ENCODE results near the gene ZNF609.
"Not testable (repeated sequence)": the region's sequence is repeated elsewhere in the genome, so short reads cannot be mapped to it uniquely, and the experiment has no call there.

Gene ZNF609

DNA sequence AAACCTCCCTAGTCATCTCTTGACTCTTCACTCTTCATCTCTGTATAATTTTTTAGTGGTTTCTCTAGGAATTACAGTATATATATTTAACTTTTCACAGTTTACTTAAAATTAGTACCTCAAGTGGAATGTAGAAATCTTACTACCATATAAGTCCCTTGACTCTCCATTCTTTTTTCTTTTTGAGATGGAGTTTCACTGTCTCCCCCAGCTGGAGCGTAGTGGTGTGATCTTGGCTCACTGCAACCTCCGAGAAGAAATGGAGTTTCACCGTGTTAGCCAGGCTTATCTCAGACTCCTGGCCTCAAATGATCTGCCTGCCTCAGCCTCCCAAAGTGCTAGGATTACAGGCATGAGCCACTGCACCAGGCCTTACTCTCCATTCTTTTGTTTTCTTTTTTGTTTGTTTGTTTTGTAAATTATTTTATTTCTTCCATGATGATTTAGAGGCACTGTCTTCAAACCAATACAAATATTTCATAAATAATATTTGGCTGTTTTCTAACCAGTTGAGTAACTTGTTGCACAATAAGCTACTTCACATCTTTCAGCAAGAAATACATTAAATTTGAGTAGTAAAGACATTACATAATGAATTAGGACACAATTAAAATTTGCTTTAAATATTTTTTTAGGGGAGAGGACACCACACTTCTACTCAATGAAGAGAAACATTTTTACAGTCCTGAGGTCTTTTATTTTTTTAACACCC, 170.2 kb downstream of the ZNF609 start:
- DNase-seq, result no peak

DNA sequence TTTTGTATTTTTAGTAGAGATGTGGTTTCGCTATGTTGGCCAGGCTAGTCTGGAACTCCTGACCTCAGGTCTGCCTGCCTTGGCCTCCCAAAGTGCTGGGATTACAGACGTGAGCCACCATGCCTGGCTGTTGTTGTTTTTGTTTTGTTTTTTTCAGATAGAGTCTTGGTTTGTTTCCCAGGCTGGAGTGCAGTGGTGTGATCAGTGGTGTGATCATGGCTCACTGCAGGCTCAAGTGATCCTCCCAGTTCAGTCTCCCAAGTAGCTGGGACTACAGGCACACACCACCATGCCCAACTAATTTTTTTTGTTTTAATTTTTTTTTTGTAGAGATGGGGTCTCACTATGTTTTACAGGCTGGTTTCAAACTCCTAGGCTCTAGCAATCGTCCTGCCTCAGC, 172.3 kb downstream of the ZNF609 start:
- not testable (repeated sequence) for DNase-seq

- DNase-seq, result peak in 1 of 2 experiments; percentile 9
Observed at GRCh38 chr15:64633332-64633731, 173.0 kb downstream of the ZNF609 start.

DNA sequence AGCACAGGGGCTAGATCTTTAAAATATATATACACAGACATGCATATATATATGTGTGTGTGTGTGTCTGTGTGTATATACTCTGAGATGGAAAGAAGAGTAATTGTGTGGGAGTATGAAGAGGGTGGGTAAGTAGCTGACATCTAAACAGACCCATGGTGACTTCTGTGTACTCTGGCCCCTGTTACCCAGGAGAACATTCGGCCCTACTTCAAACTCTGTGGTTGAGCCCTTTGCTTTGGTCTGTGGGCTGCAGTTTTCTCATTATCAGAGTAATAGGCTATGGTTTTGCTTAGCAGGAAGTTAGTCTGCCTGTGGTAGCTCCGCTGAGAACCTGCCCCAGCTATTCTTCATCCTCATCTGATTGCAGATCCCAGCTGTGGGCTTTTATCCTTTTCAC, 173.6 kb downstream of the ZNF609 start:
- no peak for DNase-seq

DNA sequence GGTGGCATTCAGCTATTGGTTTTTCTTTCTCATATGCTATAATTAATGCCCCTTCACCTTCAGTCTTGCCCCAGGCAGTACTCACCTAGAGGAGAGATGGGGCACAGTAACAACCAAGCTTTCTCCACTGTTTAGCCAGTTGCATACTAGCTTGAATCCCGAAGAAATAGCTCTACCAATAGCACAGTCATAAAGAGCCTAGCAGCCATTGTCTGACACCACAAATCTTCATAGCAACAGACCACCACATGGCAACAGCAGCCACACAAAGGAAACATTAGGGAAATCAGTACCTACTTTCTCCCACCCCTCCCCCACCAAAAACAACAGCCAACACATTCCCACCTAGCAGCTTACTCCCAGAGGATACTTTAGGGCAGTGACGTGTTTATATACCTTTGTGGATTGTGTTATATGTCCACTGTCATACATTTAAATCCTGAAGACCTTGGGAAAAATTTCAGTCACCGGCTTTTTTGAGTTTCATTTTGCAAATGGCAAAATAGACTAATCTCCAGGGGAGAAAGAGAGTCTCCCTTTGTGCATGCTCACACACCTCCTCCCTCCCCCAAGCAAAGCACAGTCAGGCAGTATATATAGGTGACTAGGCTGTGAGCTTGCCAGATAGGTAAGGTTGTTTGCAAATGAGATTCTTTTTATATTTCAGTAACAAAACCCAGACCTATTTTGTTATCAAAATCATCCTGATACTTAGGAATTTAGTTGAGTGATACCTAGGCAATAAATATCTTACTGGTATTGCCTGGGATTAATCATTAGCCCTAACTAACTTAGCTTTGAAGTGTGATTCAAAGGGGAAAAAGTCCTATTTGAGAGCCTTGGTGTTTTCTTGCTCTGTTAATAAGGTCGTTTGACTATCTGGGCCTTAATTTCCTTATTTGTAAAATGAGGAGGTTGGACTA, 174.5 kb downstream of the ZNF609 start:
- DNase-seq, result peak in 1 of 2 experiments; percentile 31

DNA sequence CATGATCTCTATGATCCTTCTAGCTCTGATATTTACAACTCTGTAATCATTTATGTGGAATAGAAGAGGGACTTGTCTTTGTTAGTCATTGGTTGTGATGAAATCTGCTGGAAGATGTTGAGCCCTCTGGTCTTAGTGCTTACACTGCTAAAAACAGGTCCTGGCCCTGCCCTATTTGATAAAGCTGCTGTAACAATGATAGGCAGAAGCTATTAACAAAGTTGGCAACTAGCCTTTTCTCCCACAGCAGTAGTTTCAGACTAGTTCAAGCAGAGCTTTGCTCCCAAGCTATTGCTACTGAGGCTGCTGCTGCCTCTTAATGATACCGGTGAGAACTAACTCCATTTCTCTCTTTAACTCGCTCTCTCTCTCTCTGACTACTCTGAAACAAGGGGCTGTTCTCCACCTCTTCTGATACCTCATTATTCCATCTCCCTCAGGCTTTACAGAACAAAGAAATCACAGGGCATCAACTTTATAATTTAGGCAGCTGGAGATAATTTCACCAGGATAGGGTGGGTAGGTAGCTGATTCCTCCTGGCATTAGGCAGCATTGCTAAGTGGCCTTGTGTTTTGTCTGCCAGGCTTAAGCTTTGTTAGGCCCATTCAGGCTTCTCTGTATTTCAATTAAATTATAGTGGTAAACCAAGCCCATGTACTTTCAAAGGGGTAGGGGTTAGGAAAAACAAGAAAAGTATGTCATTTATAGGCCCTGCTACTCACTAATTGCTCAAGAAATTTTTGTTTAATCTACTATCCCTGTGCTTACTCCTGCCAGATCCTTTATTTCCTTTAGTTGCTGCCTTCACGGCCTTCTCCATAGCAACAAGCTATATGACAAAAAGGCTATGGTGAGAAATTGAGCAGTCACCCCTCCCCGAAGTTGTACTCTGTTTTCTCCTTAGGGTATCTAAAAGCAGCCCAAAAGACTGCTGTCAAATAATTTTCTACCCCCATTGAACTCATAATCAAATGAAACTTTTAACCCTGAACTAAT, 175.4 kb downstream of the ZNF609 start:
- no peak for DNase-seq

DNA sequence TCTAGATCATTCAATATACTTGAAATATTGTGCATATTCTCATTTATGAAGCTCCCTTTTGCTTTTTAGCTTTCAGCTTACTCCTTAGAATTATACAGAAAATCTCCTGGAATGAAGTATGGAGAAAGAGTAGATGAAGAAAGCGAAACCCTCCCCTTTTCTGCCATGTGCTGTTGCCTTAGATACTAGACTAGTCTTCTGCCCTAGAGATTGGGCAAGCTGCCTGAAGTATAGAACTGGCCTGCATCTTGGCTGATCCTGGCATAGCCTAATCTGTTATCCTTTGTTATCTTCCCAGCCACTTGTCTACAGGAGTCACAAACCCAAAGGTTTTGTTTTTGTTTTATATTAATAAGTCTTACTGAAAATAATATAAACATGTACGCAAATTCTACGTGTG, 176.2 kb downstream of the ZNF609 start:
- DNase-seq, result no peak

GRCh38 chr15:64637412-64637811, 177.0 kb downstream of the ZNF609 start:
- no peak for DNase-seq

GRCh38 chr15:64639744-64640143, 179.4 kb downstream of the ZNF609 start:
- not testable (repeated sequence) for DNase-seq

DNA sequence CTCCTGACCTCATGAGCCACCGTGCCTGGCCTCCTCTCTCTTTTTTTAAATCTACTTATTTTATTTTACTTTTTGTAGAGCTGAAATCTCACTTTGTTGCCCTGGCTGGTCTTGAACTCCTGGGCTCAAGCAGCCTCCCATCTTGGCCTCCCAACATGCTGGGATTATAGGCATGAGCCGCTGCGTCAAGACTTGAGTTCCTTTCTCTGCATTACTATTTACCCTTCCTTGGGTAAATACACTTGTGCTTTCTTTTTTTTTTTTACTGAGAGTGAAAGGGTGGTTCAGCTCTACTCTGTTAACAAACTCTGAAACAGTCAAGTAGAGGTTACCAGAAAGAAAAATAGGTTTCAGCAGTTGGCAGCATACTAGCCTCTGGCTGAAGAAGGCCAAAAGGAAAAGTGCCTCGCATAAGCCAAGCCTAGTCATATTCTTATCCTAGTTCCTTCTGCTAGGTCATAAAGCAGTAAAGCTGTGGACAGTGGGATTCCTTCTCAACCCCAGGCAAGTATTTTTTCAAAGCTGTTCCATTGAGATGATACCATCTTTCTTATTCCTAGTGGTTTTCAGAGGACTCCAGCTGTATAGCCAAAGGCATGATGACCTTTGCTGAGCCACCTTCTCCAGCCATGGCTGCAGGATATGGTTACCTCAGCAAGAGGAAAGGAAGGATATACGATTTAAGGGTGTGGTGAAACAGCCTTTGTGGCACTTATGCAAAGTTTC, 179.9 kb downstream of the ZNF609 start:
- no peak for DNase-seq

DNA sequence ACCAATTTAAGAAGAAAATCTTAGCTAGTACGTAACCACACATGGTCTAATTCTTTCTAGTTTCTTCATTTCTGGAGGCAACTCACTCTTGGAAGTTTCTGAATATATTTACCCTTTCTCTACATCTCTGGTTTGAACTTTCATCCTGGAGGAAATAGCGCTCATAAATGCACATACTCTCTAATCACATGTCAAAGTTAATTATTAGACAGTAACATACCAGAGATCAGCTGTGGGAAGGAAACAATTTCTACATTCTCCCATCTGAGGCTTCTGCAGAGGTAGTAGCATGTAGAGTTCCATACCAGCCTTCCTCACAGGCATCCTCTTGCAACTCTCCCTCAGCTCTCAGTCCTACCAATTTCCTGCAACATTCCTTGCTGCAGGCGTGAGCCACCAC, 182.5 kb downstream of the ZNF609 start:
- no peak for DNase-seq

- DNase-seq, result no peak
Observed at GRCh38 chr15:64643685-64644084, 183.3 kb downstream of the ZNF609 start.

DNA sequence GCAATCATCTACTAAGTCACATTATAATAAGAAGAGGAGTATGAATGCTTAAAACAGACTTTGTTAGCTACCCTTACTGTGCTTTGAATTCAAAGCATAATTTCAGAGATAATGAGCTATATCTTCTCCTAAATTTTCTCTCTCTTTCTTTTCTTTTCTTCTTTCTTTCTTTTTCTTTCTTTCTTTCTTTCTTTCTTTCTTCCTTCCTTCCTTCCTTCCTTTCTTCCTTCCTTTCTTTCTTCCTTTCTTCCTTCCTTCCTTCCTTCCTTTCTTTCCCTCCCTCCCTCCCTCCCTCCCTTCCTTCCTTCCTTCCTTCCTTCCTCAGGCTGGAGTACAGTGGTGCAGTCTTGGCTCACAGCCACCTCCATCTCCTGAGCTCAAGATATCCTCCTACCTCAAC, 184.4 kb downstream of the ZNF609 start:
- not testable (repeated sequence) for DNase-seq

- no peak for DNase-seq
Observed at GRCh38 chr15:64645995-64646394, 185.6 kb downstream of the ZNF609 start.

- DNase-seq, result no peak
Observed at GRCh38 chr15:64647367-64647766, 187.0 kb downstream of the ZNF609 start.

DNA sequence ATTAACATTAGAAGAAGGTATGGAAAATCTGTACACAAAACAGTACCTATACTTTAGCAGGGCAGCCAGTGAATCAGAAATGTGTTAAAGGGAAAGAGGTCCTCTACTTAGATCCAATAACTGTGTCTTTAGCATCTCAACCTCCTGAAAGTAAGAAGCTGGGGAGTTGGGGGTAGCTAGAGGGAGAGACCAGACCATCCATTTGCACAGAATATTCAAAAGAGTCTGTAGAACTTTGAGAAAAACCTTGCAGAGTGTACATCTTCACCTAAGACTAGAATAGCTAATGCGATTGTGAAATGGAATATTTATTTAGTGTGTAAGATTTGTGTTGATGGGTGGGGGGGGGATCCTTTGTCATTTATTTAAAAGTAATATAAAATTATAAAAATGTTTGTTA, 190.2 kb downstream of the ZNF609 start:
- no peak for DNase-seq

- no peak for DNase-seq
Observed at GRCh38 chr15:64651601-64652191, 191.3 kb downstream of the ZNF609 start.

GRCh38 chr15:64653757-64654156, 193.4 kb downstream of the ZNF609 start:
- DNase-seq, result peak in 1 of 2 experiments; percentile 28

DNA sequence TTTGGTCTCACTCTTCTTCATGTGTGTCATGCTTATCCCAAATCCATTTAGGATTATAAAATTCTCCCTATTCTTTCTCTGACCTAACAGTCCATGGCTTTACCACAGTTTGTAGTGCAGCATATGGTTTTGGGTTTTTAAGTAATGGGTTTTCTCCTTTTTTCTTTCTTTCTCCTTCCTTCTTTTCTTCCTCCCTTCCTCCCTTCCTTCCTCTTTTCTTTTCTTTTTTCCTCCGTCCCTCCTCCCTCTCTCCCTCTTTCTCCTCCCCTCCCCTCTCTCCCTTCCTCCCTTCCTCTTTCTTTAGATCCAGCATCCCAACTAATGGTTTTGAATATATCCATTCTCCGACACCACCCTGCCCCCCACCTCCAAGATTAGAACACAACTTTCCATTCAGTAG, 196.1 kb downstream of the ZNF609 start:
- DNase-seq, result no peak

GRCh38 chr15:64665179-64665578, 204.8 kb downstream of the ZNF609 start:
- no peak for DNase-seq

- no peak for DNase-seq
Observed at GRCh38 chr15:64667736-64668161, 207.4 kb downstream of the ZNF609 start.

- DNase-seq, result no peak
Observed at GRCh38 chr15:64673866-64674265, 213.5 kb downstream of the ZNF609 start.
